Progenitor cell of endocrine pancreas (in vitro differentiated cells): ENCODE measurements around the gene STXBP2. TPM values are rescaled to one million over a fixed set of nuclear protein-coding genes. Genes with fewer than 3 reads are reported as not detected.

Source experiments
- DNase-seq: peaks from one replicate; pipeline ENCODE4 v3.0.0; 2021; ENCODE audit warnings: low spot score; ENCODE audit not compliant: unreplicated experiment
- H3K27ac Mint-ChIP-seq: 2 replicates; pipeline ENCODE4 v1.8.0; 2021; ENCODE audit warnings: mild to moderate bottlenecking, moderate library complexity, mixed read lengths
- H3K27me3 Mint-ChIP-seq: 2 replicates; pipeline ENCODE4 v1.8.0; 2021; ENCODE audit warnings: mixed read lengths
- H3K36me3 Mint-ChIP-seq: 2 replicates; pipeline ENCODE4 v1.8.0; 2022; ENCODE audit warnings: mixed read lengths; ENCODE audit not compliant: insufficient read depth
- H3K4me1 Mint-ChIP-seq: 2 replicates; pipeline ENCODE4 v1.8.0; 2021; ENCODE audit warnings: low read depth, mixed read lengths
- H3K4me3 Mint-ChIP-seq: 2 replicates; pipeline ENCODE4 v1.8.0; 2021; ENCODE audit warnings: low read depth, mild to moderate bottlenecking, moderate library complexity, mixed read lengths
- H3K9me3 Mint-ChIP-seq: 2 replicates; pipeline ENCODE4 v1.8.0; 2021; ENCODE audit warnings: low read depth, mixed read lengths
- total RNA-seq: library from RNA; stranded (reverse); gene quantifications from 2 replicates; pipeline ENCODE4 v1.2.1, GENCODE V29; 2021
- TF ChIP-seq, protein P1 (sequence below): fragments of 200-600 bp; sonication (generic); IDR thresholded peaks from one replicate; pipeline ENCODE4 v1.5.0; 2021; ENCODE audit warnings: antibody characterized with exemption, mild to moderate bottlenecking; ENCODE audit not compliant: unreplicated experiment

Gene STXBP2
- total RNA-seq, 1 donor from 2014 or later, result 141 TPM

DNA sequence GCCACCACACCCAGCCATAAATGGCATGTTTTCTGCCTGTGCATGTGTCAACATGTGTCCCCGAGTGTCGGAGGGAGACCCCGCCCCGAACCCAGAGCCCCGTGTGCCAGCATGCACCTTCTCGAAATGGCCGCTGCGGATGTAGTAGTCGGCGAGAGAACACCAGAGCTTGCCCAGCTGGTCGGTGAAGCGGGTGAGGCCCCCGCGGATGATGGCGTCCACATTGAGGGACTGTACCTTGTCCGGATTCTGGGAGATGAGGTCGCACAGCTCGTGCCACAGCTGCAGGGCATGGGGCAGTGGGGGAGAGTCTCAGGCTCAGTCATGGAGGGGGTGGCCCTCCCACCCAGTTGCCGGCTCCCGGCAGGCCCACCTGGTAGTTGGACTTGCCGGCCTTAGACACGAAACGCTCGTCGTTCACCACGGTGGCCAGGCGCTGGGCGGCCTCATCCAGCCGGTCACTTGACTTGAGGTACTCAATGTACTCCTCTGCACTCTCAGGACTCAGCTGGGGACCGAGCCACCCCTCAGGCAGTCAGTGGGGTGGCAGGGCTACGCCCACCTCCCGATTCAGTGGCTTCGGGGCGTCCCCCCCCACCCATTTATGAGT lies 11.0 kb upstream of the STXBP2 start:
- DNase-seq, result no peak
- H3K36me3 Mint-ChIP-seq, result peaks cover 14% of the 10 kb centered on the region

DNA sequence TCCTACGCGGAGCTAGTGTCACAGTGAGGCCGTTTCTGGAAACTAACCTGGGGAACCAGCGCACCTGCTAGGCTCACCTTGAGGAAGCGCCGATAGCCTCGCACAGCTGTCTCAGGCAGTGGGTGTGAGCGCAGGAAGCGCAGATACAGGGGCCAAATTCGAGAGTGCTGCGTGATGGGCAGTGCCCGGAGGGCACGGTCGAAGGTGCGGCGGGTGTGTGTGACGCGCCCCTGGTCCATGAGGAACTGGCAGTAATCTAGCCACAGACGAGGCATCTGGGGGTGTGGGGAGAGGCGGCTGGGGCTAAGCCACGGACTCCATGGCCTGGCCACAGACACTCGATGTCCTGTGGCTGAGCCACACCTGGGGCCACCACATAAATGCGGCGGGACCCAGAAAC lies 9.7 kb upstream of the STXBP2 start:
- TF ChIP-seq, protein P1, sequence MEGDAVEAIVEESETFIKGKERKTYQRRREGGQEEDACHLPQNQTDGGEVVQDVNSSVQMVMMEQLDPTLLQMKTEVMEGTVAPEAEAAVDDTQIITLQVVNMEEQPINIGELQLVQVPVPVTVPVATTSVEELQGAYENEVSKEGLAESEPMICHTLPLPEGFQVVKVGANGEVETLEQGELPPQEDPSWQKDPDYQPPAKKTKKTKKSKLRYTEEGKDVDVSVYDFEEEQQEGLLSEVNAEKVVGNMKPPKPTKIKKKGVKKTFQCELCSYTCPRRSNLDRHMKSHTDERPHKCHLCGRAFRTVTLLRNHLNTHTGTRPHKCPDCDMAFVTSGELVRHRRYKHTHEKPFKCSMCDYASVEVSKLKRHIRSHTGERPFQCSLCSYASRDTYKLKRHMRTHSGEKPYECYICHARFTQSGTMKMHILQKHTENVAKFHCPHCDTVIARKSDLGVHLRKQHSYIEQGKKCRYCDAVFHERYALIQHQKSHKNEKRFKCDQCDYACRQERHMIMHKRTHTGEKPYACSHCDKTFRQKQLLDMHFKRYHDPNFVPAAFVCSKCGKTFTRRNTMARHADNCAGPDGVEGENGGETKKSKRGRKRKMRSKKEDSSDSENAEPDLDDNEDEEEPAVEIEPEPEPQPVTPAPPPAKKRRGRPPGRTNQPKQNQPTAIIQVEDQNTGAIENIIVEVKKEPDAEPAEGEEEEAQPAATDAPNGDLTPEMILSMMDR, result no peak
- no peak for DNase-seq
- Mint-ChIP-seq H3K9me3 (no peaks in the 10 kb centered on the region), H3K4me3 (no peak overlapping the region), H3K36me3 (peaks cover 11% of the 10 kb centered on the region), H3K27me3 (no peaks in the 10 kb centered on the region), H3K27ac (no peak overlapping the region), H3K4me1 (peaks cover 26% of the 10 kb centered on the region)

More for the DNA sequence above, 11.0 kb upstream of the STXBP2 start:
- Mint-ChIP-seq H3K4me1 (peaks cover 24% of the 10 kb centered on the region), H3K27me3 (no peaks in the 10 kb centered on the region), H3K9me3 (no peaks in the 10 kb centered on the region), H3K4me3 (no peak overlapping the region), H3K27ac (no peak overlapping the region)
- TF ChIP-seq, protein P1, result no peak

DNA sequence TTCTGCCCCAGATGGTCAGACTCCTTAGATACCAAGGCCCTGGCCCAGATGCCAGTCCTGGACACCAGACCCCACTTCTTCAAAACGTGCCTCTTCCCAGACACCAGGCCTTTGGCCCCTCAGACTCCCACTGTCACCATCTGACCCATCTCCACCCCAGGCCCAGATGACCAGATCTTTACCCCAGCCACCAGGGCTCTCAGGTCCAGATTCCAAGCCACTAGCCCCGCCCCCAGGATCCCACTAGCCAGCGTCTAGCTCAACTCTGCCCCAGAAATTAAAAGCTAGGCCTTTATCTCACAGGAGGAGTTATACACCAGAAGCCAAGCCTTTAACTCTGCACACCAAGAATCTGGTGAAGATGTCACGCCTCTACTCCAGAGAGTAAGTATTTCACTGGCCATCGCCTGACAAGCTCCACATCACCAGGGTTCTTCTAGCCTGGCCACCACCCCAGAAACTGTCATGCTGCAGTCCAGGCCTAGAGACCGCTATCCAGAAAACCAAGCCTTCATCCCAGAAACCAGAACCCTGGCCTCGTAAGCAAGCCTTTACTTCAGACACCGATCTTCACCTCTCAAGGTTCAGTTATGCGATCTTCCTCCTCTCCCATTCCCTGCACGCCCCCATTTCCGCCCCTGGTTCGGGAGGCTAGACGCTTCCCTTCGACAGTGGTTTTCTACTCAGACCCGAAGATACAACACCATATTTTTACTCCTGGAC lies 8.2 kb upstream of the STXBP2 start:
- no peaks in the 10 kb centered on the region for H3K27me3 Mint-ChIP-seq
- H3K4me3 Mint-ChIP-seq, result peak overlapping the region; percentile 100
- peaks cover 7% of the 10 kb centered on the region for H3K36me3 Mint-ChIP-seq
- H3K9me3 Mint-ChIP-seq, result no peaks in the 10 kb centered on the region
- DNase-seq, result no peak
- peak overlapping the region; percentile 99 for H3K27ac Mint-ChIP-seq
- H3K4me1 Mint-ChIP-seq, result peaks cover 26% of the 10 kb centered on the region
- TF ChIP-seq, protein P1, result no peak

DNA sequence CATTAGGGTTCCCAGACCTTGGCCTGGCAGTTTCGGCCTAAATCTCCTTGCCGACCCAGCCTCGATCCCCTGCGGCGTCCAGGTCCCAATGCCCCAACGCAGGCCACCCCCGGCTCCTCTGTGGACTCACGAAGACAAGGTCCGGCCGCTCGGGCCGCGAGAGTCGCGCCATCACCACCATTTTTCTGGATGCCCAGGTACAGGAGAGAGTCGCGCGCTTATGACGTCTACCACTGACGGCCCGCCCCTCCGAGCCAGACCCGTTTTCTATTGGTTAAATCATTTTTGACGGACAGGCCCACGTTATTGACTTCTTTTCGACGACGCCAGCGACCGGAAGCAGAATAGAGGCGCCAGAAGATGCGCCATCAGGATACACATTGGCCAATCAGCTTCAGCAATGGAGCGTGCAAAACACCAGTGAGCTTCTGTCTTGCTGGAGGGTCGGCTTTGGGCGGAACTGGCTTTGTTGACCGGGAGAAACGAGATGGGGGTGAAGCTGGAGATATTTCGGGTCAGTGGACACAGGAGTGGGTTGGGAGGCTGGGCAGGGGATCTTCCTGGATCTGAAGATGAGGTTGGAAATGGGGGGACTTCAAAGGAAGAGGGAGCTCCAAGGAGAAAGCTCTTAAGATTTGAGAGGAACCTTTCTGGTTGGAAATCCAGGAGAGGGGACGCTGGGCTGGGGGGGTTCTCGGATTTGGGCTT lies 7.4 kb upstream of the STXBP2 start, which contains the start of the genes PET100 and XAB2:
TSS of gene PET100 (plus strand) at position 447 of the 708 bp plus-strand sequence. CDS start at position 488, 41 bp downstream.
TSS of gene XAB2 (minus strand) at position 199 of the 708 bp plus-strand sequence. CDS start at position 181, 18 bp downstream.
- H3K4me1 Mint-ChIP-seq, result peaks cover 26% of the 10 kb centered on the region
- TF ChIP-seq, protein P1, result no peak
- peak within 1 kb of the TSS; percentile 100 for H3K4me3 Mint-ChIP-seq

DNA sequence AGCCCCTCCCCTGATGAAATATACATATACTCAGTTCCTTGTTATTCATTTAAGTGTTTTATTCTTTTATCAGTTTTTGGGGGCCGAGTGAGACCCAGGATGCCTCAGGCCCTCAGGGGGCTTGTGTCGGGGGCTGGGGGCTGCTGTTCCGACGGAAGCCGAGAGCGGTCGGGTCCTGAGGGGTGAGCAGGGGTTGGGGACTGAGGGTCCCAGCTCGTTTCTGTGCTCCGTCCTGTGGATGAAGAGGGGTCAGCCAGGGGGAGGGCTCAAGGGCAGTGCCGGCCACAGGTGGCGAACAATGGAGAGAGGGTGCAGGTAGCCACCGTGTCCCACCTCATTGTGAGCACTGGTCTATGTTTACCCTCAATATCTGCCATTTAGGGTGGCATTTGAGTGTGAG lies 5.3 kb upstream of the STXBP2 start:
- Mint-ChIP-seq H3K9me3 (no peaks in the 10 kb centered on the region), H3K27ac (no peak overlapping the region), H3K27me3 (peaks cover 14% of the 10 kb centered on the region), H3K4me1 (peaks cover 26% of the 10 kb centered on the region), H3K4me3 (peak overlapping the region; percentile 16), H3K36me3 (peaks cover 7% of the 10 kb centered on the region)
- TF ChIP-seq, protein P1, result no peak
- no peak for DNase-seq

More for the DNA sequence above, 7.4 kb upstream of the STXBP2 start, which contains the start of the genes PET100 and XAB2:
- DNase-seq, result peak; percentile 88
- H3K36me3 Mint-ChIP-seq, result peaks cover 7% of the 10 kb centered on the region
- H3K27me3 Mint-ChIP-seq, result peaks cover 2% of the 10 kb centered on the region
- peak within 1 kb of the TSS; percentile 99 for H3K27ac Mint-ChIP-seq
- H3K9me3 Mint-ChIP-seq, result no peaks in the 10 kb centered on the region
